HG03378 (cell line): ENCODE data around the gene COL27A1.

ENCODE experiments used
- ATAC-seq: cut with Tn5 transposase; IDR thresholded peaks from one replicate; pipeline ENCODE4 v1.9.1; 2021; ENCODE audit warnings: mild to moderate bottlenecking, moderate library complexity; ENCODE audit not compliant: unreplicated experiment

COL27A1 gene

GRCh38 chr9:114238891-114239875 is 83.8 kb downstream of the COL27A1 start:
- no peak for ATAC-seq

GRCh38 chr9:114240216-114240615 is 84.9 kb downstream of the COL27A1 start:
- ATAC-seq, result no peak

- ATAC-seq, result no peak
These were observed 85.6 kb downstream of the COL27A1 start for GRCh38 chr9:114240647-114241558.

GRCh38 chr9:114242837-114243236 is 87.5 kb downstream of the COL27A1 start:
- ATAC-seq, result no peak

GRCh38 chr9:114243240-114243639 is 87.9 kb downstream of the COL27A1 start:
- ATAC-seq, result no peak

GRCh38 chr9:114244570-114244969 is 89.2 kb downstream of the COL27A1 start:
- no peak for ATAC-seq

- no peak for ATAC-seq
These were observed 91.2 kb downstream of the COL27A1 start for GRCh38 chr9:114246558-114246957.

- ATAC-seq, result no peak
These were observed 91.7 kb downstream of the COL27A1 start for GRCh38 chr9:114247077-114247476.

- ATAC-seq, result no peak
These were observed 92.2 kb downstream of the COL27A1 start for GRCh38 chr9:114247491-114247890.

- no peak for ATAC-seq
These were observed 93.0 kb downstream of the COL27A1 start for GRCh38 chr9:114248299-114248707.

GRCh38 chr9:114249424-114250234 is 94.3 kb downstream of the COL27A1 start:
- ATAC-seq, result no peak

- no peak for ATAC-seq
These were observed 94.9 kb downstream of the COL27A1 start for GRCh38 chr9:114250235-114250568.

GRCh38 chr9:114250648-114251047 is 95.3 kb downstream of the COL27A1 start:
- no peak for ATAC-seq

GRCh38 chr9:114252394-114252793 is 97.1 kb downstream of the COL27A1 start:
- no peak for ATAC-seq

- no peak for ATAC-seq
These were observed 101.5 kb downstream of the COL27A1 start for GRCh38 chr9:114256827-114257328.

- ATAC-seq, result no peak
These were observed 102.9 kb downstream of the COL27A1 start for GRCh38 chr9:114258218-114258617.

GRCh38 chr9:114258866-114259797 is 103.8 kb downstream of the COL27A1 start:
- ATAC-seq, result no peak

- no peak for ATAC-seq
These were observed 104.6 kb downstream of the COL27A1 start for GRCh38 chr9:114259798-114260523.

- no peak for ATAC-seq
These were observed 105.7 kb downstream of the COL27A1 start for GRCh38 chr9:114261026-114261425.
